SK-N-SH (cell line): ENCODE measurements around the gene ATXN10. TPM values are rescaled to one million over a fixed set of nuclear protein-coding genes. Genes with fewer than 3 reads are reported as not detected.

Experiments used
- CTCF ChIA-PET: fragments of 300-600, 350-600 bp; formaldehyde crosslinking; extraction: SDS; loops from one replicate; lab custom pipeline; 2021; lab: Yijun Ruan, JAX
- POLR2A ChIA-PET: fragments of 350-600 bp; sonication (Branson Sonifier 250); formaldehyde crosslinking; extraction: SDS; loops from one replicate; lab custom pipeline; 2020; ENCODE audit warnings: antibody characterized with exemption, inconsistent platforms; lab: Yijun Ruan, JAX
- DNase-seq: peaks from one replicate; pipeline ENCODE4 v3.0.0; 2012
- H2AFZ ChIP-seq: fragments of 200-600 bp; sonication (generic); 2 replicates; pipeline ENCODE4 v1.8.1; 2016; ENCODE audit warnings: antibody characterized with exemption, mild to moderate bottlenecking, low read depth
- H3F3A ChIP-seq: fragments of 200-600 bp; sonication (generic); replicated peaks from 2 replicates; pipeline ENCODE3; 2016; ENCODE audit warnings: antibody characterized with exemption, mild to moderate bottlenecking; ENCODE audit not compliant: insufficient read depth
- H3K27ac ChIP-seq, 2 experiments: fragments of 200-500 bp in 1 of 2; fragments of 200-600 bp in 1 of 2; sonication (Bioruptor generic) in 1 of 2; sonication (generic), shearing (Covaris generic) in 1 of 2; 2 replicates each; pipeline versions ENCODE4 v1.5.1 to v1.6.1; 2014 to 2016; ENCODE audit warnings: low read depth in 2 of 2, inconsistent platforms in 1 of 2, low read length in 1 of 2, mild to moderate bottlenecking in 1 of 2, mixed read lengths in 1 of 2
- H3K27me3 ChIP-seq: fragments of 200-600 bp; sonication (generic), shearing (Covaris generic); 2 replicates; pipeline ENCODE4 v1.6.1; 2016; ENCODE audit warnings: mixed run types; ENCODE audit not compliant: insufficient read depth
- H3K36me3 ChIP-seq, 2 experiments: fragments of 200-500 bp in 1 of 2; fragments of 200-600 bp in 1 of 2; sonication (Bioruptor generic) in 1 of 2; sonication (generic) in 1 of 2; replicated peaks in 1 of 2; 2 replicates each; pipeline versions ENCODE3 to v1.5.1; 2014 to 2016; ENCODE audit warnings: low read length in 1 of 2, mild to moderate bottlenecking in 1 of 2; ENCODE audit not compliant: insufficient read depth in 2 of 2, control insufficient read depth in 1 of 2
- H3K4me1 ChIP-seq, 2 experiments: fragments of 200-500 bp in 1 of 2; fragments of 200-600 bp in 1 of 2; sonication (Bioruptor generic) in 1 of 2; sonication (generic), shearing (Covaris generic) in 1 of 2; 2 replicates each; pipeline versions ENCODE4 v1.5.1 to v1.6.1; 2014 to 2016; ENCODE audit warnings: low read depth in 1 of 2, low read length in 1 of 2, mixed run types in 1 of 2; ENCODE audit not compliant: insufficient read depth in 2 of 2, control insufficient read depth in 1 of 2
- H3K4me2 ChIP-seq: fragments of 200-600 bp; sonication (generic), shearing (Covaris generic); 2 replicates; pipeline ENCODE4 v1.6.1; 2017; ENCODE audit warnings: mixed run types
- H3K4me3 ChIP-seq, 2 experiments: fragments of 200-500 bp in 1 of 2; fragments of 200-600 bp in 1 of 2; sonication (Bioruptor generic) in 1 of 2; sonication (generic), shearing (Covaris generic) in 1 of 2; 2 replicates each; pipeline versions ENCODE4 v1.5.1 to v1.8.1; 2014 to 2016; ENCODE audit warnings: low read depth in 2 of 2, inconsistent platforms in 1 of 2, low read length in 1 of 2, mild to moderate bottlenecking in 1 of 2, mixed read lengths in 1 of 2, moderate library complexity in 1 of 2
- H3K79me2 ChIP-seq: fragments of 200-600 bp; sonication (generic); 2 replicates; pipeline ENCODE4 v1.8.1; 2017; ENCODE audit warnings: mild to moderate bottlenecking; ENCODE audit not compliant: insufficient read depth
- H3K9ac ChIP-seq: fragments of 200-600 bp; sonication (generic); 2 replicates; pipeline ENCODE4 v1.6.1; 2017; ENCODE audit warnings: mixed run types
- H3K9me2 ChIP-seq: fragments of 200-600 bp; sonication (generic); 2 replicates; pipeline ENCODE4 v1.6.1; 2017; ENCODE audit warnings: mixed run types
- H3K9me3 ChIP-seq: fragments of 200-600 bp; sonication (generic); 2 replicates; pipeline ENCODE4 v1.6.1; 2017; ENCODE audit warnings: mixed run types, mild to moderate bottlenecking, moderate library complexity
- H4K20me1 ChIP-seq: fragments of 200-600 bp; sonication (generic); 2 replicates; pipeline ENCODE4 v1.6.1; 2017; ENCODE audit warnings: mild to moderate bottlenecking, mixed run types; ENCODE audit not compliant: insufficient read depth
- ELF1 ChIP-seq: IDR thresholded peaks from 2 replicates; pipeline ENCODE4 v1.4.0; 2012
- EP300 ChIP-seq, 2 experiments: IDR thresholded peaks; 2 replicates each; pipeline versions ENCODE4 v1.4.0 to v1.6.1; 2012; ENCODE audit warnings: borderline replicate concordance in 1 of 2, low read depth in 1 of 2, low read length in 1 of 2
- EZH2phosphoT487 ChIP-seq: fragments of 200-600 bp; sonication (generic); IDR thresholded peaks from 2 replicates; pipeline ENCODE4 v1.6.1; 2017; ENCODE audit warnings: low read depth, mixed run types, mild to moderate bottlenecking, antibody characterized with exemption, moderate library complexity, borderline replicate concordance
- FOXJ3 ChIP-seq: sonication (generic); formaldehyde crosslinking; IDR thresholded peaks from 2 replicates; pipeline ENCODE4 v1.5.1; 2020; ENCODE audit warnings: mild to moderate bottlenecking, missing genetic modification reagents
- NRF1 ChIP-seq: IDR thresholded peaks from 2 replicates; pipeline ENCODE4 v1.6.1; 2012; ENCODE audit warnings: low read depth, mild to moderate bottlenecking, low read length
- RAD21 ChIP-seq: IDR thresholded peaks from 2 replicates; pipeline ENCODE4 v1.6.1; 2012; ENCODE audit warnings: mild to moderate bottlenecking, low read length
- RFX5 ChIP-seq: IDR thresholded peaks from 2 replicates; pipeline ENCODE4 v1.6.1; 2012; ENCODE audit warnings: mild to moderate bottlenecking, improper control_type of control experiment, low read length
- SIN3A ChIP-seq: IDR thresholded peaks from 2 replicates; pipeline ENCODE4 v1.6.1; 2012; ENCODE audit warnings: low read depth, mild to moderate bottlenecking, low read length, moderate library complexity, borderline replicate concordance
- SMC3 ChIP-seq: IDR thresholded peaks from 2 replicates; pipeline ENCODE4 v1.6.1; 2012; ENCODE audit warnings: low read depth, low read length, improper control_type of control experiment
- TCF12 ChIP-seq: IDR thresholded peaks from 2 replicates; pipeline ENCODE4 v1.4.0; 2012
- USF2 ChIP-seq: fragments of 150-350 bp; IDR thresholded peaks from 2 replicates; pipeline ENCODE4 v1.6.1; 2017; ENCODE audit warnings: antibody characterized with exemption, low read length, low read depth, borderline replicate concordance
- YY1 ChIP-seq: IDR thresholded peaks from 2 replicates; pipeline ENCODE4 v1.4.0; 2012; ENCODE audit warnings: low read depth, mild to moderate bottlenecking
- ZBTB33 ChIP-seq: IDR thresholded peaks from 2 replicates; pipeline ENCODE4 v1.4.0; 2012; ENCODE audit warnings: low read depth, borderline replicate concordance
- WGBS: methylation state at CpG from one replicate; pipeline ENCODE4 v1.1.6; 2017; ENCODE audit warnings: low lambda C conversion rate; 5-methylcytosine and 5-hydroxymethylcytosine counted together
- polyA plus RNA-seq, 3 experiments: library from polyadenylated mRNA; depleted of rRNA; stranded (reverse); fragments of >200 nt; gene quantifications; 2 replicates each; pipeline ENCODE4 v1.2.3, GENCODE V29; 2012
- TF ChIP-seq, protein P1 (sequence below): fragments of 150-350 bp; IDR thresholded peaks from 2 replicates; pipeline ENCODE4 v1.6.1; 2016; ENCODE audit warnings: mild to moderate bottlenecking, low read depth, low read length
- TF ChIP-seq, protein P2 (sequence below): IDR thresholded peaks from 2 replicates; pipeline ENCODE4 v1.6.1; 2012; ENCODE audit warnings: mild to moderate bottlenecking, low read depth, low read length, moderate library complexity

Gene ATXN10
- polyA plus RNA-seq, 1 of the 3 experiments (the other 2 are of a cell fraction): 202 TPM

GRCh38 chr22:45866646-45867117 lies 195.0 kb downstream of the ATXN10 start:
- ChIA-PET POLR2A (no interaction called here), CTCF (interaction anchor here (0.6 to 7.4 kb wide), 17 partner anchors 8 to 289 kb away, joined by 3 to 97 read pairs (median 3); no protein-coding TSS in a partner anchor)
- 36% methylated on average over 19 of the region's 55 CpGs for WGBS
- no peaks in the 10 kb centered on the region for H3K9me2 ChIP-seq
- H3K9ac ChIP-seq: no peak overlapping the region
- no peak overlapping the region for H3K27ac ChIP-seq
- no peaks in the 10 kb centered on the region for H3K4me1 ChIP-seq
- no peak overlapping the region for H3K4me2 ChIP-seq
- no peaks in the 10 kb centered on the region for H3K36me3 ChIP-seq
- no peak overlapping the region for H3K4me3 ChIP-seq
- TF ChIP-seq NRF1: no peak
- H3F3A ChIP-seq: peaks cover 6% of the 10 kb centered on the region
- no peak overlapping the region for H2AFZ ChIP-seq
- no peaks in the 10 kb centered on the region for H3K79me2 ChIP-seq
- no peaks in the 10 kb centered on the region for H3K27me3 ChIP-seq
- H4K20me1 ChIP-seq: no peaks in the 10 kb centered on the region
- DNase-seq: peak; percentile 56
- no peaks in the 10 kb centered on the region; the same call in 1 of the 2 replicates for H3K9me3 ChIP-seq

DNA sequence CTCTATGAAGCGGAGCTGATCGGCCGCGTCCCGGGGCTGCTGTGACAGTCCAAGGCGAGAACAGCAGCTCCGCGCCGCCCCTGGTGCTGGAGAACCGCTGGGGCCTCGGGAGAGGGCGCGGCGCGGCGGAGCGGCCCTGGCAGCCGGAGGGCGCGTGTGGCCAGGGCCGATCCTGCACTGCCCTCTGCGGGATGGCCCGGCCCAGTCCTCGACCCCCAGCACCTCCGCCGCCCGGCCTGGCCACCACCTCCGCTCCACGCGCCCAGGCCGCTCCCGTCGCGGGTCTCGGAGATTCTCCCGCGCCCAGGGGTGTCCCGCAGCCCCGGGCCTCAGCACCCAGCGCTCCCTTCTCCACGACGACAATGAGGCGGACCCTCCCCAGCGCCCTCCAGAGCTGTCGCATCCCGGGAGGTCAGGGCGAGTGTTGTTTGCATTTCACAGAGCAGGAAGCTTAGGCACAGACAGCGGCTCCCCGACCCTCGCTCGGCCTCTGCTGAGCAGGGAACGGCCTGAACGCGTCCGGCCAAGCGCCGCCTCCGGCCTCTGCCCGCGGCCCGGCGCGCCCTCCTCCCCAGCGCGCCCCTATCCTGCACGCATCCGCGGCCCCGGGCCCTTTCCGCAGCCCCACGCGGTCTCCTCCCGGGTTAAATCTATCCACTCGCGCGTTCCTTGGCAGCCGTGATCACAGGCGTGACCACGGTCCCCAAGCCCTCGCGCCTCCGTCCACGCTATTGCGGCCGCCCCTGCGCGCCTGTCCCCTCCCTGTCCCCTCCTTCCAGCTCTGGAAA lies 195.7 kb downstream of the ATXN10 start:
- TF ChIP-seq, protein P1, sequence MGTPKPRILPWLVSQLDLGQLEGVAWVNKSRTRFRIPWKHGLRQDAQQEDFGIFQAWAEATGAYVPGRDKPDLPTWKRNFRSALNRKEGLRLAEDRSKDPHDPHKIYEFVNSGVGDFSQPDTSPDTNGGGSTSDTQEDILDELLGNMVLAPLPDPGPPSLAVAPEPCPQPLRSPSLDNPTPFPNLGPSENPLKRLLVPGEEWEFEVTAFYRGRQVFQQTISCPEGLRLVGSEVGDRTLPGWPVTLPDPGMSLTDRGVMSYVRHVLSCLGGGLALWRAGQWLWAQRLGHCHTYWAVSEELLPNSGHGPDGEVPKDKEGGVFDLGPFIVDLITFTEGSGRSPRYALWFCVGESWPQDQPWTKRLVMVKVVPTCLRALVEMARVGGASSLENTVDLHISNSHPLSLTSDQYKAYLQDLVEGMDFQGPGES: no peak
- TF ChIP-seq SMC3: peak; percentile 20; the same call in 1 of the 2 replicates
- TF ChIP-seq EP300 (IDR thresholded peaks at IDR 0.05; ENCODE audit: borderline replicate concordance in 1 of 2, low read depth in 1 of 2, low read length in 1 of 2): no peak
- TF ChIP-seq YY1: no peak
- TF ChIP-seq USF2: no peak
- no peak for TF ChIP-seq ELF1
- TF ChIP-seq RAD21: peak; percentile 42; the same call in 1 of the 2 replicates
- no peak for TF ChIP-seq ZBTB33
- TF ChIP-seq EZH2phosphoT487: no peak
- no peak for TF ChIP-seq FOXJ3 (CRISPR knock-in tag)
- TF ChIP-seq TCF12: no peak
- no peak for TF ChIP-seq RFX5
- no peak for TF ChIP-seq SIN3A
- TF ChIP-seq, protein P2, sequence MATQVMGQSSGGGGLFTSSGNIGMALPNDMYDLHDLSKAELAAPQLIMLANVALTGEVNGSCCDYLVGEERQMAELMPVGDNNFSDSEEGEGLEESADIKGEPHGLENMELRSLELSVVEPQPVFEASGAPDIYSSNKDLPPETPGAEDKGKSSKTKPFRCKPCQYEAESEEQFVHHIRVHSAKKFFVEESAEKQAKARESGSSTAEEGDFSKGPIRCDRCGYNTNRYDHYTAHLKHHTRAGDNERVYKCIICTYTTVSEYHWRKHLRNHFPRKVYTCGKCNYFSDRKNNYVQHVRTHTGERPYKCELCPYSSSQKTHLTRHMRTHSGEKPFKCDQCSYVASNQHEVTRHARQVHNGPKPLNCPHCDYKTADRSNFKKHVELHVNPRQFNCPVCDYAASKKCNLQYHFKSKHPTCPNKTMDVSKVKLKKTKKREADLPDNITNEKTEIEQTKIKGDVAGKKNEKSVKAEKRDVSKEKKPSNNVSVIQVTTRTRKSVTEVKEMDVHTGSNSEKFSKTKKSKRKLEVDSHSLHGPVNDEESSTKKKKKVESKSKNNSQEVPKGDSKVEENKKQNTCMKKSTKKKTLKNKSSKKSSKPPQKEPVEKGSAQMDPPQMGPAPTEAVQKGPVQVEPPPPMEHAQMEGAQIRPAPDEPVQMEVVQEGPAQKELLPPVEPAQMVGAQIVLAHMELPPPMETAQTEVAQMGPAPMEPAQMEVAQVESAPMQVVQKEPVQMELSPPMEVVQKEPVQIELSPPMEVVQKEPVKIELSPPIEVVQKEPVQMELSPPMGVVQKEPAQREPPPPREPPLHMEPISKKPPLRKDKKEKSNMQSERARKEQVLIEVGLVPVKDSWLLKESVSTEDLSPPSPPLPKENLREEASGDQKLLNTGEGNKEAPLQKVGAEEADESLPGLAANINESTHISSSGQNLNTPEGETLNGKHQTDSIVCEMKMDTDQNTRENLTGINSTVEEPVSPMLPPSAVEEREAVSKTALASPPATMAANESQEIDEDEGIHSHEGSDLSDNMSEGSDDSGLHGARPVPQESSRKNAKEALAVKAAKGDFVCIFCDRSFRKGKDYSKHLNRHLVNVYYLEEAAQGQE: no peak
- ChIA-PET CTCF (interaction anchor here (0.6 to 7.4 kb wide), 18 partner anchors 8 to 290 kb away, joined by 3 to 97 read pairs (median 3); no protein-coding TSS in a partner anchor), POLR2A (no interaction called here)
- Histone ChIP-seq H3K36me3 (no peaks in the 10 kb centered on the region), H3K4me2 (no peak overlapping the region), H3K27me3 (no peaks in the 10 kb centered on the region), H3K9me2 (no peaks in the 10 kb centered on the region), H3K4me3 (no peak overlapping the region), H3K9ac (no peak overlapping the region), H3K27ac (no peak overlapping the region), H2AFZ (no peak overlapping the region), H3K79me2 (no peaks in the 10 kb centered on the region), H3K9me3 (peaks cover under 1% of the 10 kb centered on the region; the same call in 1 of the 2 replicates), H3K4me1 (no peaks in the 10 kb centered on the region), H4K20me1 (no peaks in the 10 kb centered on the region), H3F3A (peaks cover 6% of the 10 kb centered on the region)
- peak; percentile 87 for DNase-seq
- whole genome bisulfite sequencing: 42% methylated on average over 34 of the region's 87 CpGs
